Measurements from ENCODE around the gene SMC6.
A peak's percentile ranks its signal among the peaks of the same experiment; 100 is the strongest.

The SMC6 gene

DNA sequence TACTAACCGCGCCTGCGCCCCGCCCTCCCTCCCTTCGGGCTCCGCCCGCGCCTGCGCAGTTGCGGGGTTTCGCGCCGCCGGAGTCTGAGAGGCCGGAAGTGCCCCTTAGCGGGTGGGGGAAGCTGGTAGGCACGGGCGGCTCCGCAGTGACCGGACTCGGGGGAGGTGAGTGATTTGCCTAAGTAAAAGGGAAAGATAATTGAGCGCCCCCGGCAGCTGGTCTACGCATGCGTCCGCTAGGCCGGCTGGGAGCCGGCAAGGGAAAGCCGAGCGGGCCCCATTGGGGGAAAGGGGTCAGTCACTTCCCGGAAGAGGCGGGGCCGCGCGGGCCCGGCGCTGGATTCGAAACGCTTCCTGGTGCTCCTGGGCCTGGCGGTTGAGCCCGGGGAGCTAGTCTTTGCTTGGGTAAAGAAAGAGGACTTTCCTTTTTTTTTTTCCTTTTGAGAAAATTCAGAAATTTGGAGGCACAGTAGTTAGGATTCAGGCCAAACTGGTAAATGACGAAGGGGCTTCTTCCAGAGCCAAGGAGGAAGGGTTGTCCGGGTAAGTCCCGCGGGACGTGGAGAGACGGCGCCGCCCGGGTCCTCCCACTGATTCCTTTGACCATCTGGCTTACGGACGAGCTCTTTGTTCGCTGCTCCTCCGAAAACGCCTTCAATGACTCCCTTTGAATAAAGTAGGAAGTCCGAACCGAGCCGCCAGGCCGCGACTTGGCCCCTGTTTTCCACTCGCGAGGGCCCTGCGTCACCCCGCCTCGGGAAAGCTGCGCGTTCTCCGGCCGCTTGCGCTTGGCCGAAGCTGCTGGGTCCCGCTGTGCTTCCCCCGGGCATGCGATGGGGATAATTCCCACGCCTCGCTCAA lies at the start of gene SMC6, which contains the start of gene GEN1:
SMC6 (minus strand) TSS at position 8 of the 861 bp plus-strand sequence. CDS start 7,864 bp downstream, outside the sequence.
GEN1 (plus strand) TSS at position 336 of the 861 bp plus-strand sequence. CDS start 5,806 bp downstream, outside the sequence.
- peak; percentile 96 for DNase-seq (ENCODE audit: low read depth)
- Histone ChIP-seq H3K9ac (ENCODE audit: low read length) (peak within 1 kb of the TSS; percentile 95), H3K36me3 (ENCODE audit: control insufficient read depth, insufficient read depth, low read length, severe bottlenecking) (no peaks in the 10 kb centered on the region), H3K4me1 (ENCODE audit: control insufficient read depth, insufficient read depth, low read length) (peaks cover 43% of the 10 kb centered on the region), H3K4me3 (ENCODE audit: low read length) (peak within 1 kb of the TSS; percentile 97), H3K9me3 (ENCODE audit: control insufficient read depth, low read length) (no peaks in the 10 kb centered on the region), H3K27me3 (replicated peaks; ENCODE audit: control insufficient read depth, insufficient read depth, low read length) (no peaks in the 10 kb centered on the region)

DNA sequence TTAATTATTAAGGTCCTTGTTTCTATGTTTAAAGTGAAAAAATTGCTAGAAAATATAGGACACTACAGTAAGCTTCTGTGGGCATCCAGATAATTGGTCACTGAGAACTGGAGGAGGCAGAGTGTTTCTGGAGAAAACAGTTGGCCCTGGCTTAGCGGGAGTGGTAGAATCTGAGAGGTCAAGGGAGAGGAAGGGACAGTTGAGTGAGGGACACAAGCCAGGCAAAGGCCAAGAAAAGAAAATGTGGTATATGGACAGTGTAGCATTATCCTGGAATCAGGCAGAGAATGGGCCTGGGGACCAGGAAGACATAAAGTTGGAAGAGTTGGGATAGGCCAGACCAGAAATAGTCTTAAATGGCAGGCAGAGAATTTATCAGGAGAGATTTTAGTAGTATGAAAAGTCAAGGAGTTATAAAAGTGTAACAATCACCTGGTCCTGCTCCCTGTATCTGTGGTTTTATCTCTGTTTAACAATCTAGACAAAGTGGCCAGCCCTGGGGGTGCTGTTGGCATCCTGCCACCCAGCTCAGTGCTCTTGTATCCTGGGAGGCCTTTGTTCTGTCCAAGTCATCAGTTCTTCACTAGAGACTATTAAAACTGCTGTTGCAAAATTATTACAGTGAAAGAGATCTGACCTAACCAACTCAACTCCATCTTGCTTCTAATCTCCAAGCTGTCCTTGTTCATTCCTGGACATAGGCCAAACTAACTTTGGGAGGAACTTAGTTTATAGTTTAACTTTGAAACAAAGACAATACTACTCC lies 47.3 kb upstream of the SMC6 start:
- Histone ChIP-seq H3K9me3 (ENCODE audit: control insufficient read depth, low read length) (no peaks in the 10 kb centered on the region), H3K4me3 (ENCODE audit: low read length) (no peak overlapping the region), H3K9ac (ENCODE audit: low read length) (no peak overlapping the region), H3K27me3 (replicated peaks; ENCODE audit: control insufficient read depth, insufficient read depth, low read length) (peaks cover 10% of the 10 kb centered on the region), H3K36me3 (ENCODE audit: control insufficient read depth, insufficient read depth, low read length, severe bottlenecking) (no peaks in the 10 kb centered on the region), H3K4me1 (ENCODE audit: control insufficient read depth, insufficient read depth, low read length) (no peaks in the 10 kb centered on the region)
- DNase-seq (ENCODE audit: low read depth), result no peak

GRCh38 chr2:17800219-17800618 lies 46.6 kb upstream of the SMC6 start:
- peak; percentile 43 for DNase-seq (ENCODE audit: low read depth)
- Histone ChIP-seq H3K9me3 (ENCODE audit: control insufficient read depth, low read length) (no peaks in the 10 kb centered on the region), H3K27me3 (replicated peaks; ENCODE audit: control insufficient read depth, insufficient read depth, low read length) (peaks cover 10% of the 10 kb centered on the region), H3K36me3 (ENCODE audit: control insufficient read depth, insufficient read depth, low read length, severe bottlenecking) (no peaks in the 10 kb centered on the region), H3K9ac (ENCODE audit: low read length) (no peak overlapping the region), H3K4me3 (ENCODE audit: low read length) (no peak overlapping the region), H3K4me1 (ENCODE audit: control insufficient read depth, insufficient read depth, low read length) (no peaks in the 10 kb centered on the region)

DNA sequence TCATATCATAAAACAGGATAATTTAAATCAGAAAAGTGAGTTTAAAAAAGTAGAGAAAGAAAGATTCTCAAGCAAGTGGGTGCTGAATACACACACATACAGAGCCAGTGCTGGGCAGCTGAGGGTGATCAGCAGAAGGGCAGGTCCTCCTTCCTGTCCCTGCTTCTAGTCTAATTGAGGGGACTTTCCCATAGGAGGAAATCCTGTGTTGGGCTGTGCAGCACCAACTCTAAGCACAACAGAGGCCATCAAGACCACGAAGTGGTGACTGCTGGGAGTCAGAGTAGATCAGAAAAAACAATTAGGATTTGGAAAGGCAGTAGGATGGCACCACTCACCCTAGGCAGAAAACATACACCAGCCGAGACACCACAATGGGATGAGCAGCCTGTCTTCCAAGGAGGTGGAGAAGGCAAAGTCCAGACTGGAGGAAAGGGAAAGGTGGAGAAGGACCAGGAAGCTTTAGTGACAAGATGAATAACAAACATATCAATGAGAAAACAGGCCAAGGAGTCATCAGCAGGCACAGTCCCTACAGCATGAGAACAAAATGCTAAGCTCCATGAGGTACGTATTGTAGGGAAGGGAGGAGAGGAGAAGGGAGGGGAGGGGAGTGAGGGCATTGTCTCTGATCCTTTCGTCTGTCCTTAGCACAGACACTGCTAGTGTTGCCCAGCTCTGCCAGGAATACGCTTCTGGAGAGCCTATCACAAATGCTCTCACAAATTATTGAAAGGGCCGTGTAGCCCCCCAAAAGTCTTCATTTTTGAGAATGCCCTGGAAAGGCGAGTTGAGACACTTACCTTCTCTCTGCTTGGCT lies 45.9 kb upstream of the SMC6 start:
- H3K36me3 ChIP-seq (ENCODE audit: control insufficient read depth, insufficient read depth, low read length, severe bottlenecking), result no peaks in the 10 kb centered on the region
- H3K9me3 ChIP-seq (ENCODE audit: control insufficient read depth, low read length), result no peaks in the 10 kb centered on the region
- no peak overlapping the region for H3K4me3 ChIP-seq (ENCODE audit: low read length)
- H3K9ac ChIP-seq (ENCODE audit: low read length), result no peak overlapping the region
- peaks cover 10% of the 10 kb centered on the region for H3K27me3 ChIP-seq (replicated peaks; ENCODE audit: control insufficient read depth, insufficient read depth, low read length)
- H3K4me1 ChIP-seq (ENCODE audit: control insufficient read depth, insufficient read depth, low read length), result no peaks in the 10 kb centered on the region
- DNase-seq (ENCODE audit: low read depth), result no peak

GRCh38 chr2:17798338-17798737 lies 44.7 kb upstream of the SMC6 start:
- no peaks in the 10 kb centered on the region for H3K4me1 ChIP-seq (ENCODE audit: control insufficient read depth, insufficient read depth, low read length)
- peaks cover 7% of the 10 kb centered on the region for H3K27me3 ChIP-seq (replicated peaks; ENCODE audit: control insufficient read depth, insufficient read depth, low read length)
- no peak overlapping the region for H3K9ac ChIP-seq (ENCODE audit: low read length)
- no peak for DNase-seq (ENCODE audit: low read depth)
- no peaks in the 10 kb centered on the region for H3K36me3 ChIP-seq (ENCODE audit: control insufficient read depth, insufficient read depth, low read length, severe bottlenecking)
- H3K4me3 ChIP-seq (ENCODE audit: low read length), result no peak overlapping the region
- no peaks in the 10 kb centered on the region for H3K9me3 ChIP-seq (ENCODE audit: control insufficient read depth, low read length)

DNA sequence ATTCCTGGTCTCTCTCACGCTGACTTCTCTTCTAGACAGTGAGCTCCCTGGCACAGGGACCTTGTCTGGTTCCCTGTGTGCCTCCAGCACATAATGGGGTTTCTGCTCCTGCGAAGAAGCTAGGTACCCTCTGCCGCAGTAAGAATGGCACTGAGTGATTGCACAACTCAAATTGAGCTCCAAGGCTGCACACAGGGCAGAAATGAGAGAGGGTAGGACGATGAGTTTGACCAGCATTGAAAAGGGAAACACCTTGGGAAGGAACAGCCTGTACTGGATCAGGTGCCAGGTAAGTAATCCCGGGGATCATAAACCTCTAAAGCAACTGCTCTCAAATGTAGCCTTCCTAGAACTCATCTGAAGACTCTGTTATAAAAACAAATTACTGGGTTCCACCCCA lies 41.7 kb upstream of the SMC6 start:
- Histone ChIP-seq H3K4me1 (ENCODE audit: control insufficient read depth, insufficient read depth, low read length) (no peaks in the 10 kb centered on the region), H3K4me3 (ENCODE audit: low read length) (no peak overlapping the region), H3K27me3 (replicated peaks; ENCODE audit: control insufficient read depth, insufficient read depth, low read length) (peaks cover 7% of the 10 kb centered on the region), H3K9me3 (ENCODE audit: control insufficient read depth, low read length) (no peaks in the 10 kb centered on the region), H3K9ac (ENCODE audit: low read length) (no peak overlapping the region), H3K36me3 (ENCODE audit: control insufficient read depth, insufficient read depth, low read length, severe bottlenecking) (no peaks in the 10 kb centered on the region)
- DNase-seq (ENCODE audit: low read depth), result no peak

DNA sequence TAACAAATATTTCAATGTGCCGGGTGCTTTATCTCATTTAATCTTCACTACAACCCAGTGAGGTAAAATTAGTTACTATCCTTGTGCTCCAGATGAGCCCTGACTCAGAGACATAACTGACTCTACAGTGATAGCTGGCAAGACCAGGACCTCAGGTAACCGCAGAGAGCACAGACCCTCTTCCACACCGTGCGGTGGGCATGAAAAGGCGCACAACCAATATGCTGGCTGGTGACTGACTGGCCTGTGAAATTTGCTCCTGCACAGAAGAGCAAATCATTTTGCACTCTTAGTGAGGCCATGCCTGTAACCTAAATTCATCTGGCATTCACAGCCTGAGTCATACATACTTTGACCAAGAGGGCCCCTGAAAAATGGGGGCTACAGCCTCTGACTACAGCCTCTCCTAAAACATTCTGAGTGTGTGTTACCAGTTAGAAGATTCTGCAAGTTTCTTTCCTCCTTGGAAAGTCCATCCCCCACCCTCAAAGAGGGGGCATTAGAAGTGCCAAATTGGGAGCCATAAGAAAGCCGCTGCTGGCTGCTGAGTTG lies 40.3 kb upstream of the SMC6 start:
- DNase-seq (ENCODE audit: low read depth), result peak; percentile 53
- no peaks in the 10 kb centered on the region for H3K9me3 ChIP-seq (ENCODE audit: control insufficient read depth, low read length)
- H3K36me3 ChIP-seq (ENCODE audit: control insufficient read depth, insufficient read depth, low read length, severe bottlenecking), result no peaks in the 10 kb centered on the region
- peaks cover 4% of the 10 kb centered on the region for H3K27me3 ChIP-seq (replicated peaks; ENCODE audit: control insufficient read depth, insufficient read depth, low read length)
- no peak overlapping the region for H3K9ac ChIP-seq (ENCODE audit: low read length)
- H3K4me1 ChIP-seq (ENCODE audit: control insufficient read depth, insufficient read depth, low read length), result no peaks in the 10 kb centered on the region
- no peak overlapping the region for H3K4me3 ChIP-seq (ENCODE audit: low read length)

- H3K9me3 ChIP-seq (ENCODE audit: control insufficient read depth, low read length), result no peaks in the 10 kb centered on the region
- no peaks in the 10 kb centered on the region for H3K36me3 ChIP-seq (ENCODE audit: control insufficient read depth, insufficient read depth, low read length, severe bottlenecking)
- no peak overlapping the region for H3K4me3 ChIP-seq (ENCODE audit: low read length)
- H3K9ac ChIP-seq (ENCODE audit: low read length), result no peak overlapping the region
- peaks cover 2% of the 10 kb centered on the region for H3K27me3 ChIP-seq (replicated peaks; ENCODE audit: control insufficient read depth, insufficient read depth, low read length)
- no peaks in the 10 kb centered on the region for H3K4me1 ChIP-seq (ENCODE audit: control insufficient read depth, insufficient read depth, low read length)
- no peak for DNase-seq (ENCODE audit: low read depth)
These were observed 39.7 kb upstream of the SMC6 start for GRCh38 chr2:17793296-17793695.

DNA sequence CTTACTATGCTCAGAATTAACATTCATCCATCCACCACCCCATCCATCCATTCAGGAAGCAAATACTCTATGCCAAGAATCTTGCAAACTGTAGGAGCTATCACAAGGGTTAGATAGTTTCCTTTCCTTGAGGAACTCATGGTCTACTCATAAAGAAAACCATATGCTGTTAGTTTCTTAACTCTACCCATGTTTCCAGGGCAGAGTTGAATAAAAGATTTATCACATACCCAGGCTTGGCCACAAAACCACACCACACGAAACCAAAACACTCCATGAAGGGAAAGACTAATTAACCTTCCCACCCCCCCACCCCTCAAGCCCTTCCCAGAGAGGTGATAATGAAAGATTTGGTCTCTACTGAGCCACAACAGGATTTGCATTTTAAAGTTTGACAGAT lies 38.9 kb upstream of the SMC6 start:
- Histone ChIP-seq H3K36me3 (ENCODE audit: control insufficient read depth, insufficient read depth, low read length, severe bottlenecking) (no peaks in the 10 kb centered on the region), H3K4me3 (ENCODE audit: low read length) (no peak overlapping the region), H3K9me3 (ENCODE audit: control insufficient read depth, low read length) (no peaks in the 10 kb centered on the region), H3K27me3 (replicated peaks; ENCODE audit: control insufficient read depth, insufficient read depth, low read length) (no peaks in the 10 kb centered on the region), H3K4me1 (ENCODE audit: control insufficient read depth, insufficient read depth, low read length) (no peaks in the 10 kb centered on the region), H3K9ac (ENCODE audit: low read length) (no peak overlapping the region)
- DNase-seq (ENCODE audit: low read depth), result peak; percentile 28

- no peak for DNase-seq (ENCODE audit: low read depth)
- no peak overlapping the region for H3K9ac ChIP-seq (ENCODE audit: low read length)
- H3K36me3 ChIP-seq (ENCODE audit: control insufficient read depth, insufficient read depth, low read length, severe bottlenecking), result no peaks in the 10 kb centered on the region
- no peak overlapping the region for H3K4me3 ChIP-seq (ENCODE audit: low read length)
- H3K9me3 ChIP-seq (ENCODE audit: control insufficient read depth, low read length), result no peaks in the 10 kb centered on the region
- H3K27me3 ChIP-seq (replicated peaks; ENCODE audit: control insufficient read depth, insufficient read depth, low read length), result no peaks in the 10 kb centered on the region
- no peaks in the 10 kb centered on the region for H3K4me1 ChIP-seq (ENCODE audit: control insufficient read depth, insufficient read depth, low read length)
These were observed 38.2 kb upstream of the SMC6 start for GRCh38 chr2:17791817-17792130.

All from adipocyte (in vitro differentiated cells).